Measurements from ENCODE around the gene LLCFC1. TPM values are rescaled to one million over a fixed set of nuclear protein-coding genes. Genes with fewer than 3 reads are reported as not detected.

The LLCFC1 gene
- total and polyA plus RNA-seq, 8 donors = not detected

DNA sequence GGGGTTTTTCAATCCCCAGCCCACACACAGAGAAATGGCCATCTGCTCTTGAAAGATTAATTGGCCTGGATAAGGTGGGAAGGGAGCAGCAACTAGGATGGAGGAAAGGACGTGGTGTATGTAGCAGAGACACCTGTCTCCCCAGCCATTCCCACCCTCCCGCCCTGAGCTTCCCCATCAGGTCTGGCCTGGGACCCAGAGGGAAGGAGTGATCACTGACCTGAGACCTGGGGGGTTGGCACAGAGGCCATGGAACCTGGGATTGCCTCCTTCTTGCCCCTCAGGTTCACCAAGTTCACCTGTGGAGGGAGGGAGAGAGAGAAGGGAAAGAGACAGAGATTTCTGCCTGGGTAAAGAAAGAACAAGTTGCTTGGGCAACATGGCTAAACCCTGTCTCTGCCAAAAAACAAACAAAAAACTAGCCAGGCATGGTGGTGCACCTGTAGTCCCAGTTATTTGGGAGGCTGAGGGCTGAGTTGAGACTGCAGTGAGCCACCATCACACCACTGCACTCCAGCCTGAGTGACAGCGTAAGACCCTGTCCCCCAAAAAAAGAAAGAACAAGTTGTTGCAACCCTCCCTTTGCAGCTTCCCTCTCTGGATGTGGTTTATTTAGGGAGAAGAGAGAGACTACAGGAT lies 42.4 kb upstream of the LLCFC1 start:
- Histone ChIP-seq H3K36me3 (no peaks in the 10 kb centered on the region), H3K4me3 (no peak overlapping the region), H3K4me1 (peaks cover 0 to 4% (median 0%) of the 10 kb centered on the region in 3 donors), H3K9me3 (no peaks in the 10 kb centered on the region), H3K27me3 (no peaks in the 10 kb centered on the region), H3K27ac (no peak overlapping the region)
- intact Hi-C loops (cut with DNase I) = no loop called here
- DNase-seq (no peak), ATAC-seq (no peak), FAIRE-seq (no peak)
- TF ChIP-seq, protein P1, sequence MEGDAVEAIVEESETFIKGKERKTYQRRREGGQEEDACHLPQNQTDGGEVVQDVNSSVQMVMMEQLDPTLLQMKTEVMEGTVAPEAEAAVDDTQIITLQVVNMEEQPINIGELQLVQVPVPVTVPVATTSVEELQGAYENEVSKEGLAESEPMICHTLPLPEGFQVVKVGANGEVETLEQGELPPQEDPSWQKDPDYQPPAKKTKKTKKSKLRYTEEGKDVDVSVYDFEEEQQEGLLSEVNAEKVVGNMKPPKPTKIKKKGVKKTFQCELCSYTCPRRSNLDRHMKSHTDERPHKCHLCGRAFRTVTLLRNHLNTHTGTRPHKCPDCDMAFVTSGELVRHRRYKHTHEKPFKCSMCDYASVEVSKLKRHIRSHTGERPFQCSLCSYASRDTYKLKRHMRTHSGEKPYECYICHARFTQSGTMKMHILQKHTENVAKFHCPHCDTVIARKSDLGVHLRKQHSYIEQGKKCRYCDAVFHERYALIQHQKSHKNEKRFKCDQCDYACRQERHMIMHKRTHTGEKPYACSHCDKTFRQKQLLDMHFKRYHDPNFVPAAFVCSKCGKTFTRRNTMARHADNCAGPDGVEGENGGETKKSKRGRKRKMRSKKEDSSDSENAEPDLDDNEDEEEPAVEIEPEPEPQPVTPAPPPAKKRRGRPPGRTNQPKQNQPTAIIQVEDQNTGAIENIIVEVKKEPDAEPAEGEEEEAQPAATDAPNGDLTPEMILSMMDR (IDR thresholded peaks at IDR 0.05) = no peak
- 75 to 97% methylated on average over 3 of the region's 3 CpGs for WGBS, 2 donors

DNA sequence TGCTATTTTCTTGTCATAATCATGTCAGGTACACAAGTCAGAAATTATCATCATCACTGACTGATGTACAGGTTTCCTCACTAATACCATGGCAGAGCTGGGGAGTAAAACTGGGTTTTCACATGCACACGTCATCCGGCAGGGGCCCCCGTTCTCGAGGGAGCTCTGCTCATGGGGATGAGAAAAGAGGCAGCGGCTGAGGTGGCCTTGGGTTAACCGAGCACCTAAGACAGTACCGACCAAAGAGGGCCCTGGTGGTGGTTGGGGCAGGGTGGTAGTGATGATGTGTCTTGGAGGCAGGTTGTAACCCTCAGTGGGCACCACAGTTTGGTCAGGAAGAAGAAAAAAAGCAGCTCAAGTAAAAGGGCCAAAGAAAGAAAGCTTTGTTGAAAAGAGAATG lies 41.6 kb upstream of the LLCFC1 start:
- H3K27ac ChIP-seq = no peak overlapping the region
- H3K9me3 ChIP-seq = no peaks in the 10 kb centered on the region
- no peaks in the 10 kb centered on the region for H3K27me3 ChIP-seq
- no peaks in the 10 kb centered on the region for H3K36me3 ChIP-seq
- FAIRE-seq (no peak), ATAC-seq (no peak), DNase-seq (no peak)
- TF ChIP-seq, protein P1 (IDR thresholded peaks at IDR 0.05) = no peak
- 84 to 89% methylated on average over 7 of the region's 7 CpGs for WGBS, 2 donors
- H3K4me1 ChIP-seq = peaks cover 0 to 4% (median 0%) of the 10 kb centered on the region in 3 donors
- no peak overlapping the region for H3K4me3 ChIP-seq
- intact Hi-C loops (cut with DNase I) = no loop called here

DNA sequence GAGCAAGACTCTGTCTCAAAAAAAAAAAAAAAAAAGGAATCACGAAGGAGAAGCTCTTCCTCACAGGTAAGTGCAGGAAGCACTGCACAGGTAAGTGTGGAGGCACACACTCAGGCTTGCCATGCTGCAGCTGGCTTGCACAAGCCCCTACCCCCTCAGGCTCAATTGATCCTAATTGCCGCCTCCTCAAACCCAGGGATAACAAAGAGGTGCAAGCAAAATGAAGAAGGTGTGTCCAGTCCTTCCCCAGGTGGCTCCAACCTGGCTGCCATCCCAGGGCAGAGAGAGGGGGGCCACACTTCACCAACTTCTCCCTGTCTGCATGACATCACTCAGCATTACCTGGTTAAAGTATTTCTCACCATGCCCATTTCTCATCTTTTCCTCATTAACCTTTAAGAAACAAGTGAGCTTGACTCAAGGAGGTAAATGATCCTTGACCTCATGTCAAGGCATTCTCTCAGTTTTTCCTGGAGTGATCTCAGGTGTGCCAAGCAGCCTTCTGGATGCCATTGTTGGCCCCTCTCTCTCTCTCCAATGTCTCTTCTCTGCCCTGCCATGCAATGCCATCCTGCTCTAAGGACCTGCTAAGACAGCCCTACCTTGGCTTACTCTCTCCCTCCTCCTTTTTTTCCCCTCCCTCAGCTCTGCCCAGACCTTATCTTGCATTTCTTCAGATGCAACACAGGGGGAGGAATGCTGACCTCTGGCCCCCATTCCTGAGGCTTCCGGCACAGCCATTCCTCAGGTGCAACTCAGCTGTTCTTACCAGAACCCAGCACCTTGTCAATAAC lies 40.7 kb upstream of the LLCFC1 start:
- Histone ChIP-seq H3K27me3 (no peaks in the 10 kb centered on the region), H3K4me3 (no peak overlapping the region), H3K4me1 (peaks cover 0 to 4% (median 0%) of the 10 kb centered on the region in 3 donors), H3K27ac (no peak overlapping the region), H3K36me3 (no peaks in the 10 kb centered on the region), H3K9me3 (no peaks in the 10 kb centered on the region)
- peak in 2 of 6 donors; percentile 29 to 37 for DNase-seq
- ATAC-seq = peak; percentile 34 to 90 (median 70)
- 56 to 57% methylated on average over 2 to 3 of the region's 3 CpGs for WGBS, 2 donors
- intact Hi-C loops (cut with DNase I) = no loop called here
- no peak for FAIRE-seq
- TF ChIP-seq, protein P1 (IDR thresholded peaks at IDR 0.05) = no peak

DNA sequence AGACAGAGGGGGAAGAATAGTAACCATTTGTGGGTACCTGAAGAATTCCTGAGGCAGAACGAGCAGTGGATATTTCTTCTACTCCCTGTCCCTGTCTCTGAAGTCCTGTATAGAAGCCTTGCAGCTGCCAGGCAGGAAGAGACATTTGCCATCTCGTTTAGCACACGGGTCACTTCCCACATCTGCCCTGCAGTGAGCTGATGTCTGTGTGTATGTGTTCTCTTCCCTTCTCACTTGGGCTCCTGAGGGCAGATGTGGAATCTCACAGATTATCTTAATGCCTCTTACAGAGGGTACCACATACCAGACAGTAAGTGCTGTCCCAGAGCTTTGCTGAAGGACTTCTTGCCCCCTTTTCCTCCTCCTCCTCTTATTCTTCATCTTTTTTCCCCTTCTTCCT lies 39.6 kb upstream of the LLCFC1 start:
- H3K27ac ChIP-seq = no peak overlapping the region
- WGBS, 2 donors = 27% methylated on average over 3 of the region's 3 CpGs
- no peak overlapping the region for H3K4me3 ChIP-seq
- H3K4me1 ChIP-seq = peaks cover 0 to 4% (median 0%) of the 10 kb centered on the region in 3 donors
- FAIRE-seq (no peak), DNase-seq (no peak), ATAC-seq (no peak)
- H3K9me3 ChIP-seq = no peaks in the 10 kb centered on the region
- TF ChIP-seq, protein P1 (IDR thresholded peaks at IDR 0.05) = no peak
- intact Hi-C loops (cut with DNase I) = no loop called here
- no peaks in the 10 kb centered on the region for H3K36me3 ChIP-seq
- no peaks in the 10 kb centered on the region for H3K27me3 ChIP-seq
